HFF-Myc (cell line): ENCODE results near the gene DHRS4.
"Not testable (repeated sequence)": the region's sequence is repeated elsewhere in the genome, so short reads cannot be mapped to it uniquely, and the experiment has no call there.

ENCODE experiments used
- DNase-seq: peaks from one replicate; pipeline ENCODE4 v3.0.0-alpha.2; 2011; ENCODE audit warnings: low read depth; ENCODE audit errors: extremely low read depth
- H3K4me3 ChIP-seq: replicated peaks from 2 replicates; pipeline ENCODE4 v1.5.1; 2011; ENCODE audit warnings: low read depth, mild to moderate bottlenecking, control low read depth, low read length
- TF ChIP-seq, protein P1 (sequence below): IDR thresholded peaks from 2 replicates; pipeline ENCODE4 v1.5.1; 2012; ENCODE audit warnings: mild to moderate bottlenecking, low read depth, low read length, control low read depth; ENCODE audit errors: missing control alignments

The DHRS4 gene

DNA sequence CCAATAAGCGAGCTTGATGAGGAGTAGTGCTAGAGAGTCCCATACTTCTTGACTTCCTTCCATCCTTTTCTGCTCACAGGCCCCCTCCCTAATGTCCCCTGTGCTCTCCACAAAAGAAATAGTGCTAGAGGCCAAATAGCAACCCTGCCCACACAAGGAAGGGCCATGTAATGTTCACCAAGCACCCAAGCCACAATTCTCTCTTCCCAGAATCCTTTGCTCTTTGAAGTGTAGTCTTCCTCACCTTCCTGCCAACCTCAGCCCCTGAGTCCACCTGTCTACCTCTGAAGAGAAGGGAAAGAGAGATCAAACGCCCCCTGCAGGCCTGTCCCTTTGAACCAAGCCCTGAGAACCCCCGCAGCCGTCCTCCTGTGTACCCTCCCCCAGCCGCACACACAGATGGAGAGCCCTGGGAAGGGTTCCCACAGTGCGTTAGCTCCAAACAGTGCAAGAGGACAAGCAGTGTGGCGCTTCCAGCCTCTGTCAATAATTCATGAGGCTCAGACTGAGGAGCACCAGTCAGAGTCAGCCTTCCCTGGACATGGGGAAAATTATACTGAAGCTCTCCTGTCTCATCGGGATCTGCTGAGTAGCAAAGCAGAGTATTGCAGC, 1.9 kb upstream of the DHRS4 start:
- DNase-seq, result no peak
- no peak overlapping the region for H3K4me3 ChIP-seq
- TF ChIP-seq, protein P1, sequence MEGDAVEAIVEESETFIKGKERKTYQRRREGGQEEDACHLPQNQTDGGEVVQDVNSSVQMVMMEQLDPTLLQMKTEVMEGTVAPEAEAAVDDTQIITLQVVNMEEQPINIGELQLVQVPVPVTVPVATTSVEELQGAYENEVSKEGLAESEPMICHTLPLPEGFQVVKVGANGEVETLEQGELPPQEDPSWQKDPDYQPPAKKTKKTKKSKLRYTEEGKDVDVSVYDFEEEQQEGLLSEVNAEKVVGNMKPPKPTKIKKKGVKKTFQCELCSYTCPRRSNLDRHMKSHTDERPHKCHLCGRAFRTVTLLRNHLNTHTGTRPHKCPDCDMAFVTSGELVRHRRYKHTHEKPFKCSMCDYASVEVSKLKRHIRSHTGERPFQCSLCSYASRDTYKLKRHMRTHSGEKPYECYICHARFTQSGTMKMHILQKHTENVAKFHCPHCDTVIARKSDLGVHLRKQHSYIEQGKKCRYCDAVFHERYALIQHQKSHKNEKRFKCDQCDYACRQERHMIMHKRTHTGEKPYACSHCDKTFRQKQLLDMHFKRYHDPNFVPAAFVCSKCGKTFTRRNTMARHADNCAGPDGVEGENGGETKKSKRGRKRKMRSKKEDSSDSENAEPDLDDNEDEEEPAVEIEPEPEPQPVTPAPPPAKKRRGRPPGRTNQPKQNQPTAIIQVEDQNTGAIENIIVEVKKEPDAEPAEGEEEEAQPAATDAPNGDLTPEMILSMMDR, result peak; percentile 13

DNA sequence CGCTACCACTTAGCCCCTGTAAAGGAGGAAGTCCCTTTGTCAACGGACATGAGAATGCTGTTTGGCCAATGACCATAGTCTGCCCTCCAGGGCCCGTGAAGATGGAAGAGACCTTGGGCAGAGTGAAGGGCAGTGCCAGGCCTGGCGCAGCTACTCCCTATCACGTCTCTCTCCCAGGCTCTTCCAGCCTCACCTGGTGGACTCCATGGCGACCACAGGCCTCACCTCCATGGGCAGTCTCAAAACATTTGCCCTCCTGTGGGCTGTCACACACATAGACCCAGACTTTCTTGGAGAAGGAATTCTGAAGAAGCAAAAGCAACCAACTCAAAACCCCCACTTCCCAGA, 480 bp upstream of the DHRS4 start:
- H3K4me3 ChIP-seq, result peak overlapping the region; percentile 84
- not testable (repeated sequence) for DNase-seq

DNA sequence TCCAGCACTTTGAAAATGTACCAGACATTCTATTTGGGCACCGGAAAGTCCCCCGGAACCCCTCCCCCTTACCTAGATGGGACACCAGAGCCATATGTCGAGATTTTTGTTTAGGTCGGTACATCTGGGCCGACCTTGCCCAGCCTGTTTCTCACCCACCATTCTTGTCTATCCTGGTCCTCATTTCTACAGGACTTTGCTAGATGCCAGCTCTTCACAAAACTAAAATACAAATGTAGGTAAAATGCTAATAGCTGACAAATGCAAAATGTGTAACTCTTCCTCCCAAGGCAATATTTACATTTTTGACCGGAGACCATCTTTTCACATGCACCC, 677 bp downstream of the DHRS4 start:
- not testable (repeated sequence) for DNase-seq
- peak overlapping the region; percentile 84 for H3K4me3 ChIP-seq

DNA sequence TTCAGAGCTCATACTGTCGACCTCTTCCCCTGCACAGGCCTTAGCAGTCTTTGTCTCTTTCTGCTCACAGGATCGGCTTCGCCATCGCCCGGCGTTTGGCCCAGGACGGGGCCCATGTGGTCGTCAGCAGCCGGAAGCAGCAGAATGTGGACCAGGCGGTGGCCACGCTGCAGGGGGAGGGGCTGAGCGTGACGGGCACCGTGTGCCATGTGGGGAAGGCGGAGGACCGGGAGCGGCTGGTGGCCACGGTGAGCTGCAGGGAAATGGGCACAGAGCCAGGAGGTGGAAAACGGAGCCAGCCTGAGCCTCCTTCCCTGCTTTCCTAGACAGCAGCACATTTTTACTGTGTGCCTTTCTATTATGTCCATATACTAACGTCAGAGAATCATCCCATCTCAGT, 1.4 kb downstream of the DHRS4 start:
- H3K4me3 ChIP-seq, result peak overlapping the region; percentile 84
- not testable (repeated sequence) for DNase-seq

GRCh38 chr14:23955811-23956210, 2.2 kb downstream of the DHRS4 start:
- not testable (repeated sequence) for H3K4me3 ChIP-seq, DNase-seq

GRCh38 chr14:23957913-23958569, 4.5 kb downstream of the DHRS4 start:
- not testable (repeated sequence) for H3K4me3 ChIP-seq, DNase-seq

DNA sequence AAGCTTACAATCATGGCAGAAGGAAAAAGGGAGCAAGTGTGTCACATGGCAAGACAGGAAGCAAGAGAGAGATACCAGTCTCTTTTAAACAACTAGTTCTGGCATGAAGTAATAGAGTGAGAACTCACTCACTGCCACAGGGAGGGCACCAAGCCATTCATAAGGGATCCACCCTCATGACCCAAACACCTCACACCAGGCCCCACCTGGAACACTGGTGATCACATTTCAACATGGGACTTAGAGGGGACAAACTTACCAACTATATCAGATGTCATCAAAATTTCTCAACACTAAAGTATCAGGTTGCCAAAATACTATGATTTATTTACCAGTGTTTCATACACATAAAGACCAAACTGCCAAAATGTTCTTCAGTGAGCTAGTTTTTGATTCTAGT, 7.3 kb downstream of the DHRS4 start:
- not testable (repeated sequence) for H3K4me3 ChIP-seq, DNase-seq

- H3K4me3 ChIP-seq, DNase-seq: not testable (repeated sequence)
Measured at GRCh38 chr14:23961704-23962103, 8.1 kb downstream of the DHRS4 start.

DNA sequence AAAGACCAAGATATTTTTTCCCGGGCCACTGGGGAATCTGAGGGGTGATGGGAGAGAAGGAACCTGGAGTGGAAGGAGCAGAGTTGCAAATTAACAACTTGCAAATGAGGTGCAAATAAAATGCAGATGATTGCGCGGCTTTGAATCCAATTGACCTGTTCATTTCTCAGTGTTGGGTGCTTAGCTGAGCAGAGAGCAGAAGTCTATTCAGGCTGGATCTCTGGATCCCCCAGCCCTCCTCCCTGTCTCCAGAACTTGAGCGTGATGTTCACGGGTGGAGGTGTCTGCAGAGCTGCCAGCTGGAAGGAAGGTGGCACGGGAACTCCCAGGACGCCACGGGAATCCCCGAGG, 15.5 kb downstream of the DHRS4 start:
- not testable (repeated sequence) for H3K4me3 ChIP-seq, DNase-seq

GRCh38 chr14:23969481-23970282, 16.1 kb downstream of the DHRS4 start:
- H3K4me3 ChIP-seq, result peak overlapping the region; percentile 21
- not testable (repeated sequence) for DNase-seq

DNA sequence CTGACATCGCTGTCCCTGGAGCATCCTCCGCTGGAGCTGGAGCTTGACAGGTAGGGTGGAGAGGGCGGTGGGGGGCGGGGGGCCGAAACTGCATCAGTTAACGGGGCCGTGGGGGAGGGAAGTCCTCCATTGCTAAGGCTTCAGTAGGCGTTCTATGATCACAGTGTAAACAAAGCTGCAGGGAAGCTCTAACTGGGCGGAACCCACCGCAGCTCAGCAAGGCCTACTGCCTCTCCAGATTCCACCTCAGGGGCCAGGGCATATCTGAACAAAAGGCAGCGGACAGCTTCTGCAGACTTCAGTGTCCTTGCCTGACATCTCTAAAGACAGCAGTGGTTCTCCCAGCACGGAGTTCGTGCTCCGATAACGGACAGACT, 16.7 kb downstream of the DHRS4 start:
- not testable (repeated sequence) for H3K4me3 ChIP-seq, DNase-seq

DNA sequence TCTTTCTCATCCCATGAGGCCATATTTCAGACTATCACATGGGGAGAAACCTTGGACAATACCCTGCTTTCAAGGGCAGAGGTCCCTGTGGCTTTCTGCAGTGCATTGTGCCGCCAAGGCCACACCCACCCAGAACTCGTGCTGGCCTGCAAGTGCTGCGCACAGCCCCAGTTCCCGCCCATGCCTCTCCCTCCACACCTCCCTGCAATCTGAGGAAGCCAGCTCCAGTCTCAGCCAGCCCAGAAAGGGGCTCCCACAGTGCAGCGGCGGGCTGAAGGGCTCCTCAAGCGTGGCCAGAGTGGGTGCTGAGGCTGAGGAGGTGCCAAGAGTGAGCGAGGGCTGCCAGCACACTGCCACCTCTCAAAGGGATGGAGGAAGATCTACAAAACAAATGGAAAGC, 19.6 kb downstream of the DHRS4 start:
- not testable (repeated sequence) for H3K4me3 ChIP-seq, DNase-seq

- DNase-seq, H3K4me3 ChIP-seq: not testable (repeated sequence)
Measured at GRCh38 chr14:23974041-23974440, 20.5 kb downstream of the DHRS4 start.

DNA sequence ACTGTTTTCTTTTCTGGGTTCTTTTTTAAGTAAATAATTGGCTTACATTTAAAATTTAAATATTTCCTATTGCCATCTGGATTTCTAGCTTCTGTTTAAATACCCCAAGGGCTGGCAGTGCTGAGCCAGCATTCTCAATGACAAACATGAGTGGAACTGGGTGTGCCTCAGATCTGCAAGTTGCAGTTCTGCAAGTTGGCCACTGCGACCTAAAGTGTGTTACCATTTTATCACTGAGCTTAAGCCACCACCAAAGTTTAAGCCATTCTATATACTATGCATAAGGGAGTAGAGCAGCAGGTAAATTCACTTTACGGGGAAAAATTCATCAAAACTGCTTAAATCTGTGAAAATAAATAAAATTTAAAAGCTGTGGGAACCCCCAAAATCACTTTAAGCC, 23.6 kb downstream of the DHRS4 start:
- DNase-seq, H3K4me3 ChIP-seq: not testable (repeated sequence)

DNA sequence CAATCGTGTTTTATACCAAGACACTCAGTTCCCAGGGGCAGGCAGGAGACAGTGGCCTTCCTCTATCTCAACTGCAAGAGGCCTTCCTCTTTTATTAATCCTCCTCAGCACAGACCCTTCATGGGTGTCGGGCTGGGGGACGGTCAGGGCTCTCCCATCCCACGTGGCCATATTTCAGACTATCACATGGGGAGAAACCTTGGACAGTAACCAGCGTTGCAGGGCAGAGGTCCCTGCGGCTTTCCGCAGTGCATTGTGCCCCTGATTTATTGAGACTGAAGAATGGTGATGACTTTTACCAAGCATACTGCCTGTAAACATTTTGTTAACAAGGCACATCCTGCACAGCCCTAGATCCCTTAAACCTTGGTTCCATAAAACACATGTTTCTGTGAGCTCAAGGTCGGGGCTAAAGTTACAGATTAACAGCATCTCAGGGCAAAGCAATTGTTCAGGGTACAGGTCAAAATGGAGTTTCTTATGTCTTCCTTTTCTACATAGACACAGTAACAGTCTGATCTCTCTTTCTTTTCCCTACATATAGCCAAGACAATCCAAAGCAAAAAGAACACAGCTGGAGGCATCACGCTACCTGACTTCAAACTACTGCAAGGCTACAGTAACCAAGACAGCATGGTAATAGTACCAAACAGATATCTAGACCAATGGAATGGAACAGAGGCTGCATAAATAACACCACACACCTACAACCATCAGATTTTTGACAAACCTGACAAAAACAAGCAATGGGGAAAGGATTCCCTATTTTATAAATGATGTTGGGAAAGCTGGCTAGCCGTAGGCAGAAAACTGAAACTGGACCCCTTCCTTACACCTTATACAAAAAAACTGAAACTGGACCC, 28.6 kb downstream of the DHRS4 start:
- not testable (repeated sequence) for H3K4me3 ChIP-seq, DNase-seq
